MCF 10A (cell line): ENCODE measurements around the gene ZIC1. TPM values are rescaled to one million over a fixed set of nuclear protein-coding genes. Genes with fewer than 3 reads are reported as not detected.

Experiments
- BruUV-seq: library from RNA; stranded (reverse); fragments of 400-500 nt; replicated peaks from 2 replicates; lab custom pipeline; 2021; lab: Mats Ljungman, UMichigan
- CTCF ChIA-PET: fragments of 300-600 bp; sonication (Branson Sonifier 250); formaldehyde crosslinking; extraction: SDS; loops from one replicate; lab custom pipeline; 2021; ENCODE audit warnings: antibody characterized with exemption, inconsistent platforms; lab: Yijun Ruan, JAX
- POLR2A ChIA-PET: fragments of 300-600, 350-650 bp; sonication (Branson Sonifier 250); formaldehyde crosslinking; extraction: SDS; loops from one replicate; lab custom pipeline; 2020; ENCODE audit warnings: antibody characterized with exemption, inconsistent platforms; lab: Yijun Ruan, JAX
- DNase-seq: peaks from one replicate; pipeline ENCODE4 v3.0.0-alpha.2; 2018; ENCODE audit not compliant: unreplicated experiment
- H3K27ac Mint-ChIP-seq: one replicate; pipeline ENCODE4 v1.8.0; 2022; ENCODE audit warnings: mild to moderate bottlenecking, low read depth, mixed read lengths; ENCODE audit not compliant: unreplicated experiment
- H3K27me3 Mint-ChIP-seq: one replicate; pipeline ENCODE4 v1.8.0; 2022; ENCODE audit warnings: mixed read lengths; ENCODE audit not compliant: insufficient read depth, unreplicated experiment
- H3K36me3 Mint-ChIP-seq: one replicate; pipeline ENCODE4 v1.8.0; 2022; ENCODE audit warnings: mild to moderate bottlenecking, moderate library complexity, mixed read lengths; ENCODE audit not compliant: insufficient read depth, unreplicated experiment
- H3K4me1 Mint-ChIP-seq: one replicate; pipeline ENCODE4 v1.8.0; 2022; ENCODE audit warnings: mixed read lengths; ENCODE audit not compliant: insufficient read depth, unreplicated experiment
- H3K4me3 Mint-ChIP-seq: one replicate; pipeline ENCODE4 v1.8.0; 2022; ENCODE audit warnings: mild to moderate bottlenecking, moderate library complexity, mixed read lengths; ENCODE audit not compliant: unreplicated experiment
- H3K9me3 Mint-ChIP-seq: one replicate; pipeline ENCODE4 v1.8.0; 2022; ENCODE audit warnings: mixed read lengths; ENCODE audit not compliant: unreplicated experiment
- CTCF ChIP-seq: fragments of 200-600 bp; IDR thresholded peaks from one replicate; pipeline ENCODE4 v1.8.0; 2022; ENCODE audit warnings: antibody characterized with exemption, mild to moderate bottlenecking; ENCODE audit not compliant: unreplicated experiment
- intact Hi-C: fragments of 100-400 bp; cut with micrococcal nuclease; formaldehyde crosslinking; loops from 2 replicates; pipeline ENCODE4 v1.14.1; 2022
- total RNA-seq: library from RNA; stranded (reverse); gene quantifications from 2 replicates; pipeline ENCODE4 v1.2.3, GENCODE V29; 2022

ZIC1 gene
- total RNA-seq, 1 experiment from 2014 or later = not detected

- ChIA-PET POLR2A (no interaction called here), CTCF (no interaction called here)
- Mint-ChIP-seq H3K27ac (no peak overlapping the region), H3K4me3 (no peak overlapping the region), H3K27me3 (peaks cover 13% of the 10 kb centered on the region), H3K36me3 (no peaks in the 10 kb centered on the region), H3K4me1 (no peaks in the 10 kb centered on the region), H3K9me3 (no peaks in the 10 kb centered on the region)
- no peak for DNase-seq
- no TSS peak for BruUV-seq
- intact Hi-C loops = no loop called here
- no peak for TF ChIP-seq CTCF
Observed at GRCh38 chr3:147401421-147401820, 7.7 kb upstream of the ZIC1 start.

- intact Hi-C loops = no loop called here
- CTCF ChIA-PET = no interaction called here
- Mint-ChIP-seq H3K27ac (no peak overlapping the region), H3K36me3 (no peaks in the 10 kb centered on the region), H3K27me3 (peaks cover 20% of the 10 kb centered on the region), H3K4me3 (no peak overlapping the region), H3K4me1 (no peaks in the 10 kb centered on the region), H3K9me3 (no peaks in the 10 kb centered on the region)
- no peak for TF ChIP-seq CTCF
- no TSS peak for BruUV-seq
- POLR2A ChIA-PET = no interaction called here
- DNase-seq = no peak
Observed at GRCh38 chr3:147402159-147402558, 7.0 kb upstream of the ZIC1 start.

GRCh38 chr3:147403511-147403910 lies 5.7 kb upstream of the ZIC1 start:
- no peak for TF ChIP-seq CTCF
- no TSS peak for BruUV-seq
- Mint-ChIP-seq H3K36me3 (no peaks in the 10 kb centered on the region), H3K4me1 (no peaks in the 10 kb centered on the region), H3K9me3 (peaks cover 7% of the 10 kb centered on the region), H3K27ac (no peak overlapping the region), H3K27me3 (peaks cover 30% of the 10 kb centered on the region), H3K4me3 (no peak overlapping the region)
- no peak for DNase-seq
- intact Hi-C loops = no loop called here
- POLR2A ChIA-PET = no interaction called here
- CTCF ChIA-PET = no interaction called here

GRCh38 chr3:147404000-147404799 lies 5.0 kb upstream of the ZIC1 start:
- no peak for DNase-seq

More at GRCh38 chr3:147404000-147404799, 5.0 kb upstream of the ZIC1 start:
- no TSS peak for BruUV-seq
- H3K27me3 Mint-ChIP-seq = peaks cover 32% of the 10 kb centered on the region
- H3K27ac Mint-ChIP-seq = no peak overlapping the region
- CTCF ChIA-PET = no interaction called here
- POLR2A ChIA-PET = no interaction called here
- no peaks in the 10 kb centered on the region for H3K36me3 Mint-ChIP-seq
- H3K9me3 Mint-ChIP-seq = peaks cover 14% of the 10 kb centered on the region
- intact Hi-C loops = no loop called here
- no peak for TF ChIP-seq CTCF
- H3K4me1 Mint-ChIP-seq = no peaks in the 10 kb centered on the region
- H3K4me3 Mint-ChIP-seq = no peak overlapping the region
